Endometrial microvascular endothelial cells (primary cell): ENCODE results near the gene ST6GALNAC6. TPM values are rescaled to one million over a fixed set of nuclear protein-coding genes. Genes with fewer than 3 reads are reported as not detected.
"Not testable (repeated sequence)": the region's sequence is repeated elsewhere in the genome, so short reads cannot be mapped to it uniquely, and the experiment has no call there.

Experiments used
- in situ Hi-C: cut with HindIII; loops from 2 replicates; pipeline ENCODE4 v1.10.0; 2017; ENCODE audit warnings: low sequenced_read_pairs, low pct_unique_long_range_greater_than_20kb; ENCODE audit errors: inconsistent ontology term
- total RNA-seq: library from RNA; depleted of rRNA; stranded (reverse); fragments of >200 nt; gene quantifications from one replicate; pipeline ENCODE4 v1.2.3, GENCODE V29; 2015; ENCODE audit errors: inconsistent ontology term

ST6GALNAC6 gene
- total RNA-seq, 1 donor from 2014 or later = 50.3 TPM

GRCh38 chr9:127904561-127905003 is 5.2 kb upstream of the ST6GALNAC6 start:
- in situ Hi-C loops = no loop called here

- in situ Hi-C loops = no loop called here
Observed at GRCh38 chr9:127903557-127904475, 4.4 kb upstream of the ST6GALNAC6 start.

DNA sequence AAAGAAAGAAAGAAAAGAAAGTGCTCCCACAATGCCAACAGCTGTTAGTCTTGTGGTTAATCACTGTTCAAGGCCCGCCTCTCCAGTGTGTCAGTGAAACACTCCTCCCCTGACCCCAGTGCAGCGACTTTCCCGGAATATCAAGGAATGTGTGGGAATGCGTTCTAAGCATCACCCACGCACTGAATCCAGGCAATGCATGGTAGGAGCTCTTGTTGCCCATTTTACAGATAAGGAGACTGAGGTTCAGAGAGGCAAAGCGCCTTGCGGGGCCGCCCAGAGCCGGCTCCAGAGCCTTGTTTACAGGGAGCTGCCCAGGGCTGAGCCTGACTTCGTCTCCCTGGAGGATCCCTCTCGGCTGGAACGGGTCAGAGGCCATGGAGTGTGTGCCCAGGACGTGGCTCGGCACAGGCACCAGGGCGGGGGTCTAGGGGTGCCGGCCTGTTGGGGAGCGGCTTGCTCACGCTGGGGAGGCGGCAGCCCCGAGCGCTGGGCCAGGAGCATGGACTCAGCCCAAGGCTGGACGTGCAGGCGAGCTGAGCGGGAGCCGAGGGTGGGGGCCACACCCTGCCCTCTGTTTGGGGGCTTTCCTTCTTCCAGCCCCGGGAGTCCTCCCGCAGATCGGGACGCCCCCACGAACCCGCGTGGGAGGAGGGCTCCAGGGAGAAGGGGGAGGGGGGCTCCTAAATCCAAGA is 823 bp downstream of the ST6GALNAC6 start:
- in situ Hi-C loops = no loop called here

DNA sequence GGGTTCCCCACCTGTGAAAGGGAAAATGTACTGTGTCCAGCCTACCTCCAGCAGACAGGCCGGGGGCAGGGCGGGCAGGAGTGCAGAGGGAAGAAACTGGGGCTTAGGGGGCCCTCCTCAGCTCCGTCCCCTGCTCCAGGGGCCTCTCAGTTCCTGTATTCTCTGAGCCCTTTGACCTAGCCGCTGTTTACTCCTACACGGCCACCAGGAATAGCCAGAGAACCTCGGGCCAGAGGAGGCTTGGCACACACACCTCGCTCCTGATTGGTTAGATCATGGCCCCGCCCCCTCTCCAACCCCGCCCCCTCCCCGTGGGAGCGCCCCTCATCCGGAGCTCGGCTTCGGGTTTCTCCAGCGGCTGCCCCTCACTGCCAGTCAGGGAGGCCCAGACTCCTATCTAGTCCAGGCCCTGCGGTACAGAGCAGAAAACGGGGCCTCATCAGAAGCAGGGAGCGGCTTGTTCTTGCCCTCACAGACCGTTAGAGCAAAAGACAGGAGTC is 2.2 kb downstream of the ST6GALNAC6 start:
- in situ Hi-C loops = no loop called here

DNA sequence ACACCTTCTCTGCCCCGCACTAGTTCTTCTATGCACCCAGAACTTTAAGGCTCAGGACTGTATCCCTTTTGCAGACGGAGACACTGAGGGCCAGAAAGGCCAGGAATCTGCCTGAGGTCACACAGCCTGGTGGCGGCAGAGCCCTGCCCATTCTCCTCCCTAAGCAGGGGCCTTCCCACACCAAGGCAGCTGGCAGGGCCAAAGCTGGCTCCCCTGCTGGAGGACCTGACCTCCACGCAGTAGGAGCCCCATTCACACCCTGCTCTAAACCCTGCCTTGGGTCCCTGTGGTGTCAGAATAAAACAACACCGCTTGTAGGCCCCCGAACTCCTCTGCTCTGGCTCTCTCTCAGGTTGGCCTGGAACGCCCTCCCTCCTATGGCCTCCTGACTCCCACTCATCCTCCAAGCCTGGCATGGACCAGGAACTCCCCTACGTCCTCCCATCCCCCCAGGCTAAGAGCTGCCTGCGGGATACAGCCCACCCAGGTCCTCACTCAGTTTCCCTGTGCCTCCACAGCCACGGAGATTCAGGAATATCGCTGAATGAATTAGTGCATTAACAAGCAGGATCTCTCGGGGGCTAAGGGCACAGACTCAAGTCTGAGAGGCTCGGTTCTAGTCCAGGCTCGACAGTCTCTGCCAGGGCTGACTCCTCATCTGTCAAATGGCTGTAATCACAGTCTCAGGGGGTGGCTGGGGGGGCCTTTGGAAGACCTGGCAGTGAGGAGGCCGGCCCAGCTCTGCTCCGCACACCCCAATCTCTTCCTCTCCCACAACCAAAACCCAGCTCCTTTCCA is 2.8 kb downstream of the ST6GALNAC6 start:
- in situ Hi-C loops = no loop called here

GRCh38 chr9:127895811-127896210 is 3.6 kb downstream of the ST6GALNAC6 start:
- in situ Hi-C loops = no loop called here

DNA sequence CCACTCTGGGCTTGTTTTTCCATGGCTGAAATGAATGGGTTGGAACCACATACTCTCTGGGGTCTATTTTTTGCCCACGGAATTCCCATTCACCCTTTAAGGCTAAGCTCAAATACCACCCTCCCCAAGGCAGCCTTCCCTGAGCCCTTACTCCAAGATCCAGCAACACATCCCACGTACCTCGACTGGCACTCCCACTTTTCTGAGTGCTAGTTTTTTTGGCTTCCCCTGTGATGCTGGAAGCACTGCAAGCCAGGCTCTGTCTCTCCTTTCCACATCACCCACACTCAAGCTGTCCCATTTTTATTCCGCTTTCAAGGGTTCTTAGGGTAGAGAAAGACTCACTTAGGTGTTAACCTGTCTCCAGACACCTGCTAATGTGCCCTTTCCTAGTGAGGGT is 6.0 kb downstream of the ST6GALNAC6 start:
- in situ Hi-C loops = no loop called here

- in situ Hi-C loops = no loop called here
Observed at GRCh38 chr9:127892831-127893230, 6.6 kb downstream of the ST6GALNAC6 start.

DNA sequence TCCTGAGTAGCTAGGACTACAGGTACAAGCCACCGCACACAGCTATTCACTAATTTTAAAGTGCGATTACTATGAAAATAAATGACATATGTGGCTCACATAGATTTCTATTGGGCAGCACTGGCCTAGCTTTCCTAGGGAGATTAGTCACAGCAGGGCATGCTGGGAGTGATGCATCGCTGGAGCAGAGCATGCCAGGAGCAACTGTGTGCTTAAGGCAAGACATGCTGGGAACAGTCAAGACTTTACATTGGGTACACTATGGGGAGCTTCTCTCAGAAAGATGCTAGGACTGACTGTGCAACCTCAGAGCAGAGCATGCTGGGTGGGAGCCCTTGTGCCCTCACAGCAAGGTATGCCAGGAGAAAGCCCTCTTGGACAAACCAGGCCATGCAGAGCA is 9.3 kb downstream of the ST6GALNAC6 start:
- in situ Hi-C loops = no loop called here

DNA sequence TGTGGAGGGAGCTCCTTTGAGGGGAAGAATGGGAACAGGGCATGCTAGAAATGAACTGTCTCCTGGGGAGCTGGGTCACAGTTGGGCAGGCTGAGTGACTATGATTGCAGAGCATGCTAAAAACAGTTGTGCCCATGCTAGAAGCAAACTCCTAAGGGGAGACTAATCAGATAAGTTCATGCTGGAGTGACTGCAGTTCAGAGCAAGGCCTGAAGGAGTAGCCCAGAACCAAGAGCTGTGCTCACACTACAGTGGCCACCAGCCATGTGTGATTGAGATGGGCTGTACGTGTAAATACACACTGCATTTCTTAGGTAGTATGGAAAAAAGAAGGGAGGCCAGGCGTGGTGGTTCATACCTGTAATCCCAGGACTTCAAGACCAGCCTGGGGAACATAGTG is 11.6 kb downstream of the ST6GALNAC6 start:
- in situ Hi-C loops = no loop called here

- in situ Hi-C loops = no loop called here
Observed at GRCh38 chr9:127886401-127886972, 12.9 kb downstream of the ST6GALNAC6 start.

GRCh38 chr9:127885508-127886281 is 13.7 kb downstream of the ST6GALNAC6 start:
- in situ Hi-C loops = no loop called here

GRCh38 chr9:127884976-127885490 is 14.4 kb downstream of the ST6GALNAC6 start:
- in situ Hi-C loops = no loop called here

- in situ Hi-C loops = no loop called here
Observed at GRCh38 chr9:127884427-127884911, 14.9 kb downstream of the ST6GALNAC6 start.

DNA sequence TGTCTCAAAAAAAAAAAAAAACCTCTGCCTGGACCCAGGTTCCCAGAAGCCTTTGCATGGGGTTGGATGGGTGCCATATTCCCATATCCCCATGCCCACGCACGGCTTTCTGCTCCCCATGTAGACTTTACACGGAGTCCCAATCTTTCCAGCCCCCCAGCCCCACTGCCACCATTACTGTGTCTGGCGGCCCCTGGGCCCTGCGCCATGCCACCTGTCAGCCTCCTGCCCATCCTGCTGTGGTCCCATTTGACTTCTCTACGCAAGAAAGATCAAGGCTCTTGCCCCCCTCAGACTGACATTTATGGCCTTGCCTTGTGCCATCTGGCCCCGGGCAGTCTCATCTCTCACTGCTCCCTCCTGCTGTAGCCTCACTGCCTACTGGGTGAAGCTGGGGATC is 15.4 kb downstream of the ST6GALNAC6 start:
- in situ Hi-C loops = no loop called here

GRCh38 chr9:127881715-127882114 is 17.7 kb downstream of the ST6GALNAC6 start:
- in situ Hi-C loops = not testable (repeated sequence)

GRCh38 chr9:127880143-127880542 is 19.3 kb downstream of the ST6GALNAC6 start:
- in situ Hi-C loops = no loop called here
